GM10847 (cell line): ENCODE results near the gene PRR19.

ENCODE experiments used
- POLR2A ChIP-seq: IDR thresholded peaks from 2 replicates; pipeline ENCODE4 v1.6.1; 2011; ENCODE audit not compliant: insufficient read length; ENCODE audit errors: extremely low read depth

Gene PRR19, protein sequence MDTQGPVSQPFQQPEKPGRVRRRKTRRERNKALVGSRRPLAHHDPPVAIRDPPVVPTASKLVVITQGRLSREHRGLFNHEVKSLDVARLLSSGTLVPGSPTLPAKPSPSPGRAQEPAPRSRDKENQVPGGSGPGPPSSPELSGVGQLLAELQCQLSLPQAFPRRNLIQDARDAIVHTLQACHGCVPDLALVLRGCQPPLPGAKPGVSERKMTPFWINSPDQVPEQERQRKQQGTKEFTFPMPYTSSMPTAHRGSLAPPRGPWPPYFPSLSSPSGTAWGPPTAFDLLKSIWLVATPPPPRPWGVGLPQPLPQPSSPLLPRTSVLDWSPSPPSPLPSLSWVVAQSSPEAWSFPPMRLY

DNA sequence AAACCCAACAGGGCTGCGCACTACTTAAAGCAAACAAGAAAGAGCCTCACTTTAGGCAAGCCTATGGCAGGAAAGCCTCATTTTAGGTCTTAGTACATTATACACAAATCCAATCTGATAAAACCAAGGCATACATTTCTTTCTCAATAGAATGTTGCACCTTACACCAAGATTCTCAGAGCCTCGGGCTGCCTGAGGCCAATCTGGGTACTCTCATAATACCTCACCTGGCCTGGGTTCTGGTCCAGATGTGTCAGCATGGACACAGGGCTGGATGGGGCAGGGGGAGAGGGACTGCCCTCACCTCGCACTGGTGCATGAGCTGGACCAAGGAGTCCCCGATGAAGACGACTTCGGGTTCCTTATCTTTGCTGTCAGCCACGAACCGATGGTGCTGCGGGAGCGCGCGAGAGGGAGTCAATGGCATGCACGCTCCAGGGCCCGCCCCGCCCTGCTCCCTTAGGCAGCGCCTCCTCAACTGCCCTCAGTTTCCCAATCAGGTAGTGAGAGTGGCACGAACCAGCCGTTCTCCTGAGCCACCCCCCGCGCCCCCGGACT lies at the start of gene PRR19:
PRR19 (plus strand) TSS at position 487 of the 558 bp plus-strand sequence. CDS start 7,453 bp downstream, outside the sequence.
- TF ChIP-seq POLR2A: no peak

DNA sequence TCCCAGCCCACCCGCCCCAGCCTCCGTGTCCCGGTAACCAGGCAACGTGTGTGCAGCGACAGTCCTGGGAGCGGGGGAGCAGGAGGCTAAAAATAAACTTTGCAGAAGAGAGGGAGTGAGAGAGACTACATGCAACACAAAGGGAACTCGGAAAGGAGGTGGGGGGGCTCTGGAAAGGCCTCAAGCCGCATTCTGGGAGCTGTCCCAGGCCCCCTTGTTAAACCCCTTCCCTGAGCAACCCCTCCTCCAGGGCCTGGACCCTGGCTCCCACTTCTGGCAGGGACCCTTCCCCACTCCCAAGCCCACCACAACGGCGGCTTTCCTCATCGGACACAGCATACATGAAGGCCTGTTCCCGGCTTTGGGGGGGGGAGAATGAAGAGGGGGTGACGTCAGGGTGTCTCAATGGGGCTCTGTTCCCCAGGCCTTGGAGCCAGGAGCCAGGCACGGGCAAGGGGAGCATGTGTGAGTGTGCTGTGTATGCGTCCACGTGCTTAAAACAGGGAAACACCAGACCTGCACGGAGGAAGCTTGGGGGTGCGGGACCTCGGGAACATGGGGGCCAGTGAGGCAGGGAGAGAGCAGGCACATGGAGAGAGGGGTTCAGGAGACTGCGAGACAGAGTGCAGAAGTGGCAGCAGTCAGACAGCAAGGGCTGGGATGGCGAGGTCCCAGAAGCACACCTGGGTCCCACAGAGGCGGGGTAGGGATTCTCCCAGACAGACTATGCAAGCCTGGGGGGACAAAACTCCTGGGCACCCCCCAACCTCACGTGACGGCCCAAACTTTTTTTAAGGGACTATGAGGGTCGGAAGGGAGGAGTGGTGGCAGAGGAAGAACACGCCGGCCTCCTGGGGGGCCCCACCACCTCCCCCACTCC lies 49.3 kb upstream of the PRR19 start:
- no peak for TF ChIP-seq POLR2A

DNA sequence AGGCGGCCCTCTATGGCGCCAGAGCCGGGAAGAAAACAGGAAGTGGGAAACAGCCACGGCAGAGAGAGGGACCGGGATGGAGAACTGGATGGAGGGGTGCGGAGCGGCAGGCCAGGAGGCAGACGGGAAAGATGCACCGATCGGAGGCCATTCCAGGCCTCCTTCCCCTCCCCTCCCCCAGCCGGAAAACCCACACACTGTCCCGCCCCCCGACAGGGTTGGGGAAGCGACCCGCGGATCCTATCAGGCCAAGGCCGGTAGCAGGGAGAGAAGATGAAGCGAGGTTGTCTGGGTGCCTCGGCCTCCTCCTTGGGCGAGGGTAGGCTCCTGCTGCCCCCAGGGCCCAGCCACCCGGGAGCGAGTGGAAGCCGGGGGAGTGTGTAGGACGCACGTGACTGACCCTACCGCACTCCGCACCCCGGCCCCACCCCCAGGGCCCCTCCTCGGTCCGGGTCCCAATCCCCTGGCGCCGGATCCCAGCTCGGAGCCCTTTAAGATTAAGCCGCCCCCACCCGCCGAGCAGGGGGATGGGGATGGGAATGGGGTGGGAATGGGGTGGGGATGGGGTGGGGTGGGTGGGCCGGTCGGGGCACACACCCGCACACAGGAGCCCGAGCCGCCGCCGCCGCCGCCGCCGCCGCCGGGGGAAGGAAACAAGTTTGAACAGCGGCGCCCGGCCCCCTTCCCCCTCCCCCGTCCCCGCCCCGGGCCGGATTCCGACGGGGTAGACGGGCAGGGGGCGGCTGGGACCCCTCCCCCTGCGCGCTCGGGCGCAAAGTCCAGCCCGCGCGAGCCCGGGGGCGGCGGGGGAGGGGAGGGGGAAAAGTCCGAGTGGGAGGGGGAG lies 48.5 kb upstream of the PRR19 start:
- TF ChIP-seq POLR2A: peak; percentile 20

DNA sequence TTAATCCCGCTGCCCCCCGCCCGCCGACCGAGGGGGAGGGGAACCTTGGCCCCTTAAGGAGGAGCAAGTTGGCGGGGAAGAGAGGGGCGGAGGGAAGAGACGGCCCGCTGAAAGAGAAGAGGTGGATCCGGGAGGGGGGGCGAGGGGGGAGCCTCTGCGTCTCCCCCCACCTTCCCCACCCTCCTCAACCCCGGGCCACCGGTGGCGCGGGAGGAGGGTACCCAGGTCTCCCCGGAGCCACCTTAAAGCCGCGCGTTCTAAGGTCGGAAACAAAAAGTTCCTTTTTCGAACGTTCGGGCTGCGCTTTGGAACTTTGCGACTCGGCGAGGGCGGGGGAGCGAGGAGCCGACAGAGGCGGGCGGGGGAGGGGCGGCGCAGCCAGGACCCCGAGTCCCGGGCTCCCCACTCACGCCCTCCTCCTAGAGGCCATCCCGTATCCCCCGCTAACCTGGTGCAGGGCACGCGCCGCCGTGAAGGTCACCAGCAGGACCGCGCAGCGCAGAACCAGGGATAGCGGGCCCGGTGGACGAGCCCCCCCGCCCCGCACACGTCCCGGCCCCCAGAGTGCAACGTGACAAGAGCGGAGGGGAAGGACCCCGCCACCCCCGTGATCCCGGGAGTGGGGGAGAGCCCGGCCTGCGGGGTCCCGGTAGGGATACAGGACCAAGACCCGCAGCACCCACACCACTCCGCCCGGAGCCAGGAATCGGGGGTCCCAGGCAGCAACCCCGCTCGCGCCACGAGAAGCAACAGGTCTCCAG lies 47.7 kb upstream of the PRR19 start:
- no peak for TF ChIP-seq POLR2A

DNA sequence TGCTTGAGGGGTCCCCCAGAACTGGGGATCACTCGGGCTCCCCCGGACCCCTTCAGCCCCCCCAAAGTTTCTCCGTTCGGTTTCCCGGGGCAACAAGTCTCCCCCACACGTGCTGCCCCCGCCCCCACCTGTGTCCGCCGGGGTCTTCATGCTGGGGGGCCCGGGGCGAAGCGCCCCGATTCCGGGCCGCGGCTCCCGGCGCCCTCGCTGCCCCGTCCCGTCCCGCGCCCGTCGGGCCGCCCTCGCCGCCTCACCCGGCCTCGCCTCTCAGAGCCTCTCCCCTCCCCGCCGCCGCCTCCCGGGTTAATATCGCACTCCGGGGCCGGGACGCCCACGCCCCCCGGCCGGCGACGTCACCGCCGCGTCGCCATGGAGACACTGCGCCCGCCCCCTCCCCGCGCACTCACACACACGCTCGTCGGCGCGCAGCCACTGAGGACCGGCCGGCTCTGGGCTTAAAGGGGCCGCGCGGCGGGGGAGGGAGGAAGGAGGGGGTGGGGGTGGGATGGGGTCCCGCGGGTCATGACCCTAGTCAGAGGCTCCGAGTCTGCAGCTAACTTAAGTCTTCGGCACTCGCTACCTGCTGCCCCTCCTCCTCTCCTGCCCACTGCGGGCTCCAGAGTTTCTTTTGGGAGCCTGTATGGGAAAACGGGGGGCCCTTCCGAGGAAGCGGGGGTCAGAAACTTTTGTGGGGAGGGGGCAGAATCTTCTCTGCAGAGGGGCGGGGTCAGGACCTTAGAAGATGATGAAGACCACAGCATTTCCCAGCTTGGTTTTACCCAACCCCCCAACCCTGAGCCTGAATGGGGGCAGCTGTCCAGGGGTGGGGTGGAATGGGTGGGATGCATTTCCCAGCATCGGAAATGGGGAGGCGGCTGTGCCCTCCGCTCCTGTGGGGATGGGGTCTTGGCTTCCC lies 46.8 kb upstream of the PRR19 start, which contains the start of gene ERF:
ERF (minus strand) TSS at position 279 of the 916 bp plus-strand sequence; CDS start at position 150, 129 bp downstream.
- TF ChIP-seq POLR2A: peak; percentile 65

DNA sequence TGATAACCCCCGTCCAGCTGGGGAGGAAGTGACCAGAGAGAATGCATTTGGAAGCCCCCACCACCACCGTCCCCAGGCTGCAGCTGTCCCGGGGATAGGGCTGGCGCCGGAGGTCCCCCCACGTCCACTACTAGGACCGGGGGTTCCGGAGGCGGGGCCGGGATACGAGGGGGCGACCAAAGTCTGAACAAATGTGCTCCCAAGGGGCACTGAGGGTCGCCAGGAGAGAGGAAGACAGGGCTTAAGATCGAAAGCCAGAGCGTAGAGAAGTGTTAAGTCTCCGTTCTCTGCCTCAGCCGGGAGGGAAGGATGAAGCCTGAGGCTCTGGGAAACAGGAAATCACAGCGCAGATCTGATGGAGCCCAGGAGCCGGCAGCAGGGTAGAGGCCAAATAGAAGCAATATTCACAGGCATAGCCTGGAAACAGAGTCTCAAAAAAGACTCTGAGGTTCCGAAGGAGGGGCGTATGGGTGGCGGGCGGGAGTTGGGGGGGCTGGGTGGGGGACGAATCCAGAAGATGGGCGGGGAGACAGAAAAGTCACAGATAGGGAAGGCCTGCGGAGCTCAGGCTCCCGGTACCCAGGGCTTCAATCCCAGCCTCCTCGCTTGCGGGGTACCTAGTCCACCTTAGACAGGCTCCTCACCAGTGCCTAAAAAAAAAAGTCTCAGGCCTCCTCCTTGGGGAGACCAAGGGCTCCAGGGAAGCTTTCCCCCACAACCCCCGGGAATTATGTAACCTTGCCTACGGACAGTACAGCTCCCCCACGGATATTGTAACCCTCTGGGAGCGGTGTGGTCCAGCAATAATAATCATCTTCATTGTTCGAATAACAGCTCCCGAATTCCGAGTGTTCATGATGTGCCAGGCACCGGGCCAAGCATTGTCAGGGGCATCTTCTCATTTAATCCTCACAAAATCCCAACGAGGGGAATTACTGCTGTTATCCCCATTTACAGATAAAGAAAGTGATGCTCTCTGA lies 45.9 kb upstream of the PRR19 start:
- TF ChIP-seq POLR2A: no peak

DNA sequence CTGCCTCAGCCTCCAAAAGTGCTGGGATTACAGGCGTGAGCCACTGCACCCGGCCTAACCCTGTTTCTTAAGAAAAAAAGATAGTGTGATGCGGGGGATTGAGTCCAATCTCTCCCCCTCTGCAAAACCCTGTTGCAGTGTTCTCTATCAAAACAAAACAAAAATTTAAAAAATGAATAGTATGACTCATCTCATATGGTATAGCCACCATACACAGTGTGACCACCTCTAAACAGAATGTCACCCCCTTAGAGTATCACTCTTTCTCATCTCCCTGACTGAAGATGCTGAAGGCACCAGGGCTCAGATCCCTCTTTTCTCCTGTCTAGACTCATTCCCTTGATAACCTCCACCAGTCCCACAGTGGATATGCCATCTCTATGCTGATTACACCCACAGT lies 40.2 kb upstream of the PRR19 start:
- TF ChIP-seq POLR2A: no peak

DNA sequence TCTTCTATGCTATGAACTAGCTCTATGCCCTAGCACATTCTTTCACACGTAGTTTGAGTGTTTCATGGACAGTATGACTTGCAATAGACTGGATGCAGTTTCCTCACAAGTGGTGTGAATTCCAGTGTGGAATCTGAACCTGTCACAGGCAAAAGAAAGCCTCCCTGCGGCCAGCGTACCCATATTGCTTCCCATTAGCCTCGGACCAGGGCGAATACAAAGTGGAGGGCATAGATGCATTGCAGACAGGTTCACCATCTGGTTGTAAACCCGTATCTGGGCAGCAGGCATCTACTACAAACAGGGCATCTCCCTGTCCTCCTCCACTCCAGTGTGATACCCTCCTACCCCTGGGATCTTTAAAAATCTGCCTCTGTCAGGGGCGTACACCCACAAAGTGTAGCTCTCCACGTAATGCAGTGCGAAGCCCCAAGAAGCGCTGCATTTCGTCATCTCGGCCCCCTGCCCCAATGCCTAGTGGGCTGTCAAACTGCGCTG lies 34.2 kb upstream of the PRR19 start:
- TF ChIP-seq POLR2A: no peak

DNA sequence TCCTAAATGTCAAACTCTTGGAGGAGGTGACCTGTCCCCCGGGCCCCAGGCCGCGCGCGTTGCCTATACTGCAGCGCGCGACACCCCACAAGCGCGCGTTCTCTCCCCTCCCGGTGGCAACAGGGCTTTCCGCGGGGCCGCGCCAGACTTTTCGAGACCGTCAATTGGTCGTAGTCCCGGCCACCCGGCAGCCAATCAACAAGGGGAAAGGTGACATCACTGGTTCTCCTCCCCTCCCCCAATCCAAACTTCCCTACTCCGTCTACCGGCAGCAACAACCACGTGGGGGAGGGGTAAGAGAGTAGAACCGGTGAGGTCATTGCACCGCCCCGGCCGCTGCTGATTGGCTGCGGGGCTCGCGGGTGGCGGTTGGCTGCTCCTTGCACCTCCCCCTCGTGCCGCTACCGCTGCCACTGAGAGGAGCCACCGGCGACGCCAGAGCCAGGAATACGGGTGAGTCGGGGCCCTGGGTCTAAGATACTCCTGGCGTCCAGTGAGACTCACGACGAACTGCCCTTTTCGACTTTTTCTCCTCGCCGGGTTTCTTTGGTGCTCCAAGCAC lies 33.7 kb upstream of the PRR19 start:
- peak; percentile 48 for TF ChIP-seq POLR2A

DNA sequence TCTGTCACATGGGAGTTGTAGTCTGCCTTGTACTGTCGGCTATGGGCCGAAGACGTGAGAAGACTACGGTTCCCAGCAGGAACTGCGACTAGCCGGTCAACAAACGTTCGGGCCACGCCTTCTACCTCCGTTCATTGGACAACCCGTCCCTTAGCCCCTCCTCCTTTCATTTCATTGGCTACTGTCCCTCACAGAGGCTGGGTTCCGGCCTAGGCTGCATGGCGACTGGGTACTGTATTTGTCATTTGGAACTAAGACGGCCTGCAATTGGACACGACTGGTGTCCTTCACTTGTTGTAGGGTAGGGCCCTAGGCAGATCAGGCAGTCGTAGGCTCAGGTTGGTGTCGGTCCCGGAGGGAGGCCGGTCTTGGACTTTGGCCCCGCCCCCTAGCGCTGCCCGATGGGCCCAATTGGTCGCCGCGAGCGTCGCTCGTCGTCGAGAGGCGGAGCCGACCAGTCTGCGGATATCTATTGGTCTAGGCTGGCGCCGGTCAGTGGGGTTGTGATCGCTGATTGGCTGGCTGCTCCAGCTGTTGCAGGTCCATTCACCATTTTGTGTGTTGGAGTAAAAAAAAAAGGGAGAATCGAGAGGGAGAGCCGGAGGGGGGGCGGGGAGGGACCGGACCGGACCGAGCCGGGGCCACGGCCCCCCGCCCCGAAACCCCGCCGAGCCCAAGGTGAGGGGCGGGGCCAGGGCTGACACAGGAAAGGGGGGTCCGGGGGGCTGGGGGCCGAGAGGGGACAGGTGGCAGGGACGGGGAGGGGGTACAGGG lies 33.0 kb upstream of the PRR19 start, which contains the start of gene CIC:
CIC (plus strand) TSS at position 549 of the 774 bp plus-strand sequence. CDS start 2,532 bp downstream, outside the sequence.
- no peak for TF ChIP-seq POLR2A
